ENCODE measurements around the gene ARL13A. TPM values are rescaled to one million over a fixed set of nuclear protein-coding genes. Genes with fewer than 3 reads are reported as not detected.
A peak's percentile ranks its signal among the peaks of the same experiment; 100 is the strongest.

ARL13A gene
- total RNA-seq, 1 experiment from 2014 or later, result not detected

- no peak for DNase-seq (ENCODE audit: low read depth, low spot score)
- BruUV-seq (replicated peaks), result no TSS peak
- ChIA-PET POLR2A (no interaction called here), CTCF (no interaction called here)
- no peak overlapping the region for H3K27ac ChIP-seq (ENCODE audit: low read length)
- no peaks in the 10 kb centered on the region for H3K9me3 ChIP-seq (ENCODE audit: control insufficient read depth, insufficient read depth, low read depth, low read length)
- no peaks in the 10 kb centered on the region for H3K4me1 ChIP-seq (ENCODE audit: control insufficient read depth, insufficient read depth, low read length)
- no peaks in the 10 kb centered on the region for H3K27me3 ChIP-seq (ENCODE audit: control insufficient read depth, insufficient read depth, low read length)
- TF ChIP-seq CTCF (IDR thresholded peaks at IDR 0.05) (no peak), TCF7L2 (IDR thresholded peaks at IDR 0.05; ENCODE audit: low read depth, low read length) (no peak), POLR2AphosphoS5 (IDR thresholded peaks at IDR 0.05; ENCODE audit: low read depth, low read length) (no peak)
- in situ Hi-C loops (cut with HindIII; ENCODE audit: low pct_unique_long_range_greater_than_20kb, low sequenced_read_pairs), result no loop called here
- H3K4me3 ChIP-seq (ENCODE audit: low read depth in 2 of 2, low read length in 2 of 2), result no peak overlapping the region
- peaks cover 2% of the 10 kb centered on the region; the same call in 1 of the 2 replicates for H3K36me3 ChIP-seq (ENCODE audit: control insufficient read depth, insufficient read depth, low read length)
- intact Hi-C loops (cut with micrococcal nuclease; ENCODE audit: unreplicated experiment), result no loop called here
- no peak for ATAC-seq
Observed at GRCh38 chrX:100990139-100990538, 20.6 kb downstream of the ARL13A start.

GRCh38 chrX:100994352-100995281 lies 25.1 kb downstream of the ARL13A start:
- Histone ChIP-seq H3K4me3 (ENCODE audit: low read depth in 2 of 2, low read length in 2 of 2) (no peak overlapping the region), H3K4me1 (ENCODE audit: control insufficient read depth, insufficient read depth, low read length) (no peaks in the 10 kb centered on the region), H3K9me3 (ENCODE audit: control insufficient read depth, insufficient read depth, low read depth, low read length) (no peaks in the 10 kb centered on the region), H3K27ac (ENCODE audit: low read length) (no peak overlapping the region), H3K27me3 (ENCODE audit: control insufficient read depth, insufficient read depth, low read length) (no peaks in the 10 kb centered on the region), H3K36me3 (ENCODE audit: control insufficient read depth, insufficient read depth, low read length) (no peaks in the 10 kb centered on the region; the same call in 1 of the 2 replicates)
- no TSS peak for BruUV-seq (replicated peaks)
- intact Hi-C loops (cut with micrococcal nuclease; ENCODE audit: unreplicated experiment), result no loop called here
- TF ChIP-seq POLR2AphosphoS5 (IDR thresholded peaks at IDR 0.05; ENCODE audit: low read depth, low read length) (no peak), CTCF (IDR thresholded peaks at IDR 0.05) (no peak), SIN3A (IDR thresholded peaks at IDR 0.05; ENCODE audit: borderline replicate concordance, insufficient read depth, low read depth, low read length) (no peak), TCF7L2 (IDR thresholded peaks at IDR 0.05; ENCODE audit: low read depth, low read length) (no peak), REST (IDR thresholded peaks at IDR 0.05; ENCODE audit: insufficient read depth in 1 of 2, low read depth in 2 of 2, low read length in 1 of 2) (no peak)
- ChIA-PET CTCF (no interaction called here), POLR2A (no interaction called here)
- DNase-seq (ENCODE audit: low read depth, low spot score), result peak; percentile 47
- ATAC-seq, result peak; percentile 86
- in situ Hi-C loops (cut with HindIII; ENCODE audit: low pct_unique_long_range_greater_than_20kb, low sequenced_read_pairs), result no loop called here
